Bronchial epithelial cell (primary cell): ENCODE data around the gene TEX2. TPM values are rescaled to one million over a fixed set of nuclear protein-coding genes. Genes with fewer than 3 reads are reported as not detected.

ENCODE experiments used
- DNase-seq: peaks from one replicate; pipeline ENCODE4 v3.0.0-alpha.2; 2010; ENCODE audit warnings: low read depth
- FAIRE-seq: peaks from 2 replicates; lab custom pipeline; 2011; peaks lifted over from hg19 to GRCh38; lab: Jason Lieb, UNC
- H3K27me3 ChIP-seq: 2 replicates; pipeline ENCODE4 v1.5.1; 2011; ENCODE audit warnings: low read length; ENCODE audit not compliant: control insufficient read depth, insufficient read depth
- H3K36me3 ChIP-seq: 2 replicates; pipeline ENCODE4 v1.5.1; 2011; ENCODE audit warnings: low read length; ENCODE audit not compliant: control insufficient read depth, insufficient read depth
- H3K4me3 ChIP-seq: 2 replicates; pipeline ENCODE4 v1.5.1; 2011; ENCODE audit warnings: mild to moderate bottlenecking, low read depth, low read length, control low read depth
- total RNA-seq: library from RNA; depleted of rRNA; stranded (reverse); fragments of >200 nt; gene quantifications from 2 replicates; pipeline ENCODE4 v1.2.1, GENCODE V29; 2014
- TF ChIP-seq, protein P1 (sequence below): IDR thresholded peaks from 2 replicates; pipeline ENCODE4 v1.5.1; 2011; ENCODE audit warnings: mild to moderate bottlenecking, moderate library complexity, low read length, control low read depth, inconsistent platforms; ENCODE audit not compliant: insufficient read depth, severe bottlenecking

The TEX2 gene
- total RNA-seq, 1 donor from 2014 or later = 14.7 TPM

DNA sequence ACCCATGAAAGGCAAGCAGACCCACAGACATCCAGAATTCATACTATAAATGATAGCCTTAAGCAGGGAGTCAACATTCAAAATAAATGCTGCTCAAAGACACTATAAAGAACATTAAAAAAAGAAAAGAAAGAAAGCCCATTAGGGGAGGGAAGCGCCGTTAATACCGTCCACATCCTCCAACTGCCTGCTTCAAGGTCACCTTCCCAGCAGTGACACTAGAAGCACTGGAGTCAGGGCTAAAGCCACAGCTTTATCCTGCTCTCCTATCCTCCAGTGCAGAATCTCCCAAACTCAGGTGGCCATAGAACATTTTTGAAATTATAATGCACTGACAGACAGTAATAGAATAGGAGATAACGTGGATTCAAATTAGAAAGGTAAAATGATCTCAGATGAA, 59.4 kb downstream of the TEX2 start:
- FAIRE-seq = no peak
- TF ChIP-seq, protein P1, sequence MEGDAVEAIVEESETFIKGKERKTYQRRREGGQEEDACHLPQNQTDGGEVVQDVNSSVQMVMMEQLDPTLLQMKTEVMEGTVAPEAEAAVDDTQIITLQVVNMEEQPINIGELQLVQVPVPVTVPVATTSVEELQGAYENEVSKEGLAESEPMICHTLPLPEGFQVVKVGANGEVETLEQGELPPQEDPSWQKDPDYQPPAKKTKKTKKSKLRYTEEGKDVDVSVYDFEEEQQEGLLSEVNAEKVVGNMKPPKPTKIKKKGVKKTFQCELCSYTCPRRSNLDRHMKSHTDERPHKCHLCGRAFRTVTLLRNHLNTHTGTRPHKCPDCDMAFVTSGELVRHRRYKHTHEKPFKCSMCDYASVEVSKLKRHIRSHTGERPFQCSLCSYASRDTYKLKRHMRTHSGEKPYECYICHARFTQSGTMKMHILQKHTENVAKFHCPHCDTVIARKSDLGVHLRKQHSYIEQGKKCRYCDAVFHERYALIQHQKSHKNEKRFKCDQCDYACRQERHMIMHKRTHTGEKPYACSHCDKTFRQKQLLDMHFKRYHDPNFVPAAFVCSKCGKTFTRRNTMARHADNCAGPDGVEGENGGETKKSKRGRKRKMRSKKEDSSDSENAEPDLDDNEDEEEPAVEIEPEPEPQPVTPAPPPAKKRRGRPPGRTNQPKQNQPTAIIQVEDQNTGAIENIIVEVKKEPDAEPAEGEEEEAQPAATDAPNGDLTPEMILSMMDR = no peak
- no peak for DNase-seq
- Histone ChIP-seq H3K4me3 (no peak overlapping the region), H3K36me3 (no peaks in the 10 kb centered on the region), H3K27me3 (no peaks in the 10 kb centered on the region)

DNA sequence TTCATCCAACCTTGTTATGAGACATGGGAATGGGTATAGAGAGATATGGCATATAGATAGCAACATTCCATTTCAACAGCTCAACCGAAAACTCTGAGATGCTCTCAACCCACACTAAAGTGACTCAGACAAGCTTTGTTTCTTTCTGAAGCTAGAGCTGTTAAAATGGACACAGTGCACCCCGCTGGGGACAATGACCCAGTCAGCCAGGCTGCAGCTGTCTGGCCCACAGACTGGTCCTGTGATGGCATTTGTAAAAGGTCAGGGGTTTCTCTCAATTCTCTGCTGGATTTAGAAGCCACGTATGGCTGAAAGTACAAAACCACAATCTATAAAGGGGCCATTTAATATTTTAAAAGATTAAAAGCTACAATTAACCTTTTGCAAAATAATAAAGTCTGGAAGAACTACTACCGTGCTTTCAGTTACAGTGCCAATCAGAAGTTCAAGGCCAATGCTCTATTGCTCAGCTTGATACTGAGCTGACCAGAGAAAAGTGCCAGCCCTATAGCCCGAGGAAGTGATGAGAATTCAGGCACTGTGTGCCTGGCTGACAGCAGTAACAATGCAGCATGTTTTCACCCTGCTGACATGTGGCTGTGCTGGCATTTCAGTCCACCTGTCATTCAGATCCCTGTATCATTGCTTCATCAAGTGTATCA, 60.2 kb downstream of the TEX2 start:
- FAIRE-seq (no peak), DNase-seq (peak; percentile 64)
- TF ChIP-seq, protein P1 = no peak
- H3K4me3 ChIP-seq = no peak overlapping the region
- no peaks in the 10 kb centered on the region for H3K27me3 ChIP-seq
- H3K36me3 ChIP-seq = no peaks in the 10 kb centered on the region

DNA sequence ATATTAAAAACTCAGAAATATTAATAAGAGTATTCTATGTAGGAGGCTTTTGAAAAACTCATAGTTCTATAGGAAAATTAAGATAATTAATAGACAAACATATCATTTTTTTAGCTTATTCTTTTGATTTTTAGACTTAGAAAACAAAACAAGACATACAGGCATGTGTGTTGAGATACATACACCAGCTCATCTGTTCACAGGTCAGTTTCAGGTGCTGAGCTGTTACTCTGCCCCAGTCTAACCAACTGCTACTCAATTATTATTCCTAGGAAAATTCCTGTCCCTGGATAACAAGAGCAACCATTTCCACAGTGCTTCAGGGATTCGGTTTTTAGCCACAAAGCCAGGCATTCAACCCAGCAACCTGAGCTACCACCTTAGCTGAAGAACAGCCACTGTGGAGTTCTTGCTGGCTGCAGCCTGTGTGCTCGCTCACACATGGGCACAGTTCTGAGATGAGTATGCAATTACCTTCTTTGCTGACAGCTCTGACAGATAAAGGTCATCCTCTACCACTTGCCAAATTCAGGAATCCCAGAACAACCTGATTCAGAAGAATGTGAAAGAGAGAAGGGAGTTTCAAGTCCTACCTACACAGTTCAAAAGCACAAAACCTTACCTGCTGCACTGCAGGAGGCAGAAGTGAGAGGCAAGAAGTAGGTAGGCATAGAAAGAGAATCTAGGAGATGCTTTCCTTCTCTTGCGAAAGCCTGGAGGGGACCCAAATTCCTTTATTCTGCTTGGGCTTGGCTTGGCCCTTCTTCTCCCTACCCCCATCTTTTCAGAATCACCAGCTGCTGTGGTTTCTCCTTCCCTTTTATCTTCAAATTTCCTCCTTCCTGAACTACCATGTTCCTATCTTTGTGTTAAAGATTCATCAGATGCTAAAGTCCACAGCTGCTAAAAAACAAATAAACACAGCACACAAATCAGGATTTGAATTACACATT, 62.7 kb downstream of the TEX2 start:
- H3K27me3 ChIP-seq = no peaks in the 10 kb centered on the region
- TF ChIP-seq, protein P1 = no peak
- DNase-seq (no peak), FAIRE-seq (no peak)
- no peak overlapping the region for H3K4me3 ChIP-seq
- H3K36me3 ChIP-seq = no peaks in the 10 kb centered on the region

DNA sequence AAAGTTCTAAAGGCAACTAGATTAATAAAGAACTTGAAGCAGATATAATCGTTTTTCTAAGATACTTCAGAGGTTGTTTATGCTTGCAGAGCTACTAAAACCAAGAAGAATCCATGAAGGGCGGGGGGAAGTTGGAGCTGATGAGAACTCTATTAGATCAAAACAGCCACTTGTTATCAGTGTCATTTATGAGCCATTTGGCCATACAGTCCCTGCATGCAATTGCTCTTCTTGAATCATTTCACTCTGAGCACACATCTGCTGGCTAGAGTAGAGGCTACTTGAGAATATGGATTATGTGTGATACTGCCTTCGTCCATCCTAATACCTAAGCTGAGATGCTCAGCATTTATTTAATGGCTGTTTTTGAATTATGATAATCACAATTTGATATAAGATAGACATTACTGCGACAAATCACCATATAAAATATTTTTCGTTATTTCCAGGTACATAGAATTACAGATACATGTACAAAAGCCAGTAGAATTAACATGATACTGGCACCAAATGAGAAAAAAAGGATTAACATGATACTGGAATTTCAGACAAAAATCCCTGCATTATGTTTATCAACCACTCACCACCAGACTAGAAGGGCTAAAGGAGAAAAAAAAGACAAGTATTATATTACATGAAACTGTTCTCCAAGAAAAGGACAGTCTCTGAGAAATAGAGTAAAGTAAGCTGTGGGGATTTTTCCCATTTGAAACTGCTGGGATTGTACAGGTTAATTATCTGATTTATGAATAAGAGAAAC, 64.5 kb downstream of the TEX2 start:
- H3K36me3 ChIP-seq = peaks cover 1% of the 10 kb centered on the region
- H3K27me3 ChIP-seq = no peaks in the 10 kb centered on the region
- TF ChIP-seq, protein P1 = no peak
- DNase-seq = no peak
- FAIRE-seq = no peak
- H3K4me3 ChIP-seq = no peak overlapping the region

DNA sequence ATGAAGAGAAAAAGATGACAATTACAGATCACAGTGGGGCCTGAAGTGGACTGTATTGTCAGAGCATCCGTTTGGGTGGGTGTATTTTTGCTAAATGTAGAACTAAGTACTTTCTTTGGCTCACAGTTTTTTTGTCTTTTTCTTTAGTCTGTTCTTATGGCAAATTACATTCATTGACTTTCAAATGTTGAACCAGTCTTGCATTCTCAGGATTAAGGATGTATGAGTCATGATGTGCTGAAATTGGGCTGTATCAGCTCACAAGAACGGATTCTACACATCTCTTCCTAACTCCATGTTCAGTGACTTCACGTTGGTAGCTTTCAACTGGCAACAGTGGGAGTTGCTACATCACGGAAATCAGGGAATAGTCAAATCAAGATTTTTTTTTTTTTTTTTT, 66.5 kb downstream of the TEX2 start:
- Histone ChIP-seq H3K36me3 (peaks cover 4% of the 10 kb centered on the region), H3K4me3 (no peak overlapping the region), H3K27me3 (no peaks in the 10 kb centered on the region)
- peak; percentile 61 for DNase-seq
- TF ChIP-seq, protein P1 = no peak
- no peak for FAIRE-seq
